Activated naive CD4-positive, alpha-beta T cell treated with Interleukin-2 at 50 U/mL for 16 hours (primary cell): ENCODE measurements around the gene ADGRF3.
"Not testable (repeated sequence)": the region's sequence is repeated elsewhere in the genome, so short reads cannot be mapped to it uniquely, and the experiment has no call there.

Source experiments
- DNase-seq: peaks from one replicate; pipeline ENCODE4 v3.0.0-alpha.2; 2020

The ADGRF3 gene

GRCh38 chr2:26276484-26277227 lies 69.9 kb downstream of the ADGRF3 start:
- no peak for DNase-seq

GRCh38 chr2:26274058-26274613 lies 72.5 kb downstream of the ADGRF3 start:
- DNase-seq = no peak

- no peak for DNase-seq
Measured at GRCh38 chr2:26273501-26273900, 73.1 kb downstream of the ADGRF3 start.

- no peak for DNase-seq
Measured at GRCh38 chr2:26270373-26270772, 76.2 kb downstream of the ADGRF3 start.

GRCh38 chr2:26269571-26270158 lies 76.9 kb downstream of the ADGRF3 start:
- no peak for DNase-seq

GRCh38 chr2:26268670-26269385 lies 77.8 kb downstream of the ADGRF3 start:
- not testable (repeated sequence) for DNase-seq

GRCh38 chr2:26268213-26268612 lies 78.4 kb downstream of the ADGRF3 start:
- no peak for DNase-seq

GRCh38 chr2:26258836-26259235 lies 87.8 kb downstream of the ADGRF3 start:
- DNase-seq = not testable (repeated sequence)
